SJCRH30 (cell line): ENCODE results near the gene RGL4. TPM values are rescaled to one million over a fixed set of nuclear protein-coding genes. Genes with fewer than 3 reads are reported as not detected.
"Not testable (repeated sequence)": the region's sequence is repeated elsewhere in the genome, so short reads cannot be mapped to it uniquely, and the experiment has no call there.

Experiments
- DNase-seq, 2 experiments: peaks; one replicate each; pipeline ENCODE4 v3.0.0-alpha.2; 2015 to 2020
- H3K27ac ChIP-seq: fragments of 250-450 bp; sonication (Bioruptor Pico); 2 replicates; pipeline ENCODE4 v1.5.1; 2020; ENCODE audit warnings: mild to moderate bottlenecking, moderate library complexity
- H3K27me3 ChIP-seq: fragments of 250-450 bp; sonication (Bioruptor Pico); 2 replicates; pipeline ENCODE4 v1.5.1; 2020; ENCODE audit warnings: mild to moderate bottlenecking, moderate library complexity
- H3K36me3 ChIP-seq: fragments of 250-450 bp; sonication (Bioruptor Pico); 2 replicates; pipeline ENCODE4 v1.5.1; 2020; ENCODE audit warnings: mild to moderate bottlenecking, moderate library complexity
- H3K4me1 ChIP-seq: fragments of 250-450 bp; sonication (Bioruptor Pico); 2 replicates; pipeline ENCODE4 v1.5.1; 2020; ENCODE audit warnings: mild to moderate bottlenecking, moderate library complexity
- H3K4me3 ChIP-seq: fragments of 250-450 bp; sonication (Bioruptor Pico); 2 replicates; pipeline ENCODE4 v1.5.1; 2020; ENCODE audit warnings: mild to moderate bottlenecking, moderate library complexity
- H3K9me3 ChIP-seq: fragments of 250-450 bp; sonication (Bioruptor Pico); replicated peaks from 2 replicates; pipeline ENCODE4 v1.5.1; 2020; ENCODE audit warnings: mild to moderate bottlenecking, moderate library complexity
- total RNA-seq: library from RNA; depleted of rRNA; stranded (reverse); fragments of >200 nt; shearing (Covaris generic); gene quantifications from 2 replicates; pipeline ENCODE4 v1.2.3, GENCODE V29; 2014; rRNA removed

Gene RGL4
- total RNA-seq, result 0.03 TPM in 1 of 2 replicates, not detected in the other

GRCh38 chr22:23690713-23691112, at the start of gene RGL4:
Gene RGL4, plus strand, starts transcription at chr22:23691013. Its CDS starts 1,018 bp downstream, at chr22:23692031.
- Histone ChIP-seq H3K27ac (no peak within 1 kb of the TSS), H3K4me3 (no peak within 1 kb of the TSS), H3K36me3 (no peaks in the 10 kb centered on the region; the same call in 1 of the 2 replicates), H3K27me3 (no peaks in the 10 kb centered on the region), H3K4me1 (no peaks in the 10 kb centered on the region), H3K9me3 (no peaks in the 10 kb centered on the region)
- DNase-seq, result no peak

- H3K4me1 ChIP-seq, H3K27me3 ChIP-seq, DNase-seq, H3K4me3 ChIP-seq, H3K36me3 ChIP-seq, H3K9me3 ChIP-seq, H3K27ac ChIP-seq: not testable (repeated sequence)
These were observed 44.3 kb upstream of the RGL4 start for GRCh38 chr22:23646526-23646925.

DNA sequence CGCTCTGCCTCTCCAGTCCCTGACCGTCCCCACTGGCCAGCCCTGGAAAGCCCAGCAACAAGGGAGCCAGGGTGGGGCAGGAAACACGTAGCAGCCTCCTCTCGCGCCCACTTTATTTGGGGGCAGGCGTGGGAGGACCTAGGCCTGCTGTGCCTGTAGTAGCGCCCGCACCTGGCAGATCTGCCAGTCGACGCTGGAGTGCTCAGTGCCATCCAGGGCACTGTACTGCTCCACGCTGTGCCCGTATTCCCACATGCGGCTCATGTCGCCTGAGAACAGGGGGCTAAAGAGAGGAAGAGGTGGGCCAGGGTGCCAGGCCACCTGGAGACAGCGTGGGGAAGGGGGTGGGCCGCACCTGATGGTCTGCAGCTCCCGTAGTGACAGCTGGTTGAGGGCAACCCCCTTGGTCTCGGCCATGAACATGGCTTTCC, 41.7 kb upstream of the RGL4 start:
- Histone ChIP-seq H3K4me1 (no peaks in the 10 kb centered on the region), H3K9me3 (no peaks in the 10 kb centered on the region), H3K36me3 (no peaks in the 10 kb centered on the region), H3K27me3 (no peaks in the 10 kb centered on the region), H3K4me3 (no peak overlapping the region), H3K27ac (no peak overlapping the region)
- no peak for DNase-seq

DNA sequence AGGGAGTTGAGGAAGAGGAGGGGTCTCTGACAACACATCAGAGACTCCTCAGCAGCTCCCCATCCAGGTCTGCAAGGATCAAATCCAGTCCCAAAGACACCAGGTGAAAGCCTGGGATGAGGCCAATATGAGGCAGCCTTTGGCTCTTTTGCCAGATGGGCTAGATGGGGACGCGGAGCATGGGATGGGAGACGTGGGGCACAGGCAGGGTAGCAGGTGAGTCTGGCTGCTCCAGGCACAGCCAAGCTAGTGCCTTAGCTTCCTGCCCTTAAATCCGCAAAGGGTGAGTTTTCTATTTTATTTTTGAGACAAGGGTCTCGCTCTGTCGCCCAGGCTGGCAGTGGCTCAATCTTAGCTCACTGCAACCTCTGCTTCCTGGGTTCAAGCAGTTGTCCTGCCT, 39.1 kb upstream of the RGL4 start:
- no peaks in the 10 kb centered on the region for H3K27me3 ChIP-seq
- H3K4me1 ChIP-seq, result no peaks in the 10 kb centered on the region
- H3K4me3 ChIP-seq, result no peak overlapping the region
- no peaks in the 10 kb centered on the region for H3K9me3 ChIP-seq
- H3K27ac ChIP-seq, result no peak overlapping the region
- H3K36me3 ChIP-seq, result no peaks in the 10 kb centered on the region
- DNase-seq, result no peak

DNA sequence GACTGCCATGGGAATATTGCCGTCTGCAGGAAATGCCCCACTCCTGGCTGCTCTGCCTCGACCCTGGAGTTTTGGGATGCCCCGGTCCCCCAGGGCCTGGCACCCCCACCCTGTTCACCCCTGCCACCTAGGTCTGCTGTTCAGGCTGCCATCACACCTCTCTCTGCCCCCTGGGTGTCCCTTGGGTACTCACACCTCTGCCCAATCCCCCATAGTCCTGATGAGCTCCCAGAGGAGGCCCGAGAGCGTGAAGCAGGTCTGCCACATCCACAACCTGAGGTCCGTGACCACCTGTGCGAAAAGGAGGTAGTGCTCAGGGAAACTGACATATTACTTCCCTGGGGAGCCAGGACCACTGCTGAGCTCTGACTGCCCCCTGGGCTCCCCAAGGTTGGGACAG, 38.5 kb upstream of the RGL4 start:
- H3K4me1 ChIP-seq, result no peaks in the 10 kb centered on the region
- no peak overlapping the region for H3K4me3 ChIP-seq
- H3K27ac ChIP-seq, result no peak overlapping the region
- DNase-seq, result no peak
- H3K9me3 ChIP-seq, result no peaks in the 10 kb centered on the region
- H3K27me3 ChIP-seq, result no peaks in the 10 kb centered on the region
- H3K36me3 ChIP-seq, result no peaks in the 10 kb centered on the region

DNA sequence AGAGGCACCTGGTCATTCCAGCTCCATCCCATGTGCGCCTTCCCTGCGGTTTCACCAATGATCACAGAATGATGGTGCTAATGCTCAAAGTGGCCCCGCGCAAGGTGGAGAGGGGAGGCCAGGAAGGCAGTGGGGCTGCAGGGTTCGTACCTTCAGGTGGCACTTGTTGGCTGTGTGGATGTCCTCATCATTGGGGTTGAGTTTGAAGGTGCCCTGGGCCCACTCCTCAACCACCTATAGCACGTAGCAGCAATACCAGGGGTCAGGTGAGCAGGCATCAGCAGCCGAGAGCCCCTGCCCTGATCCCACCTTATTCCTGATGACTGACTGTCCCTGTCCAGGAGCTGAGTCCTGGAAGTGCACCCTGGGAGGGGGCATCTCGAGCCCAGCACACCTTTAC, 38.1 kb upstream of the RGL4 start:
- H3K4me1 ChIP-seq, result no peaks in the 10 kb centered on the region
- H3K27ac ChIP-seq, result no peak overlapping the region
- no peaks in the 10 kb centered on the region for H3K27me3 ChIP-seq
- H3K9me3 ChIP-seq, result no peaks in the 10 kb centered on the region
- no peaks in the 10 kb centered on the region for H3K36me3 ChIP-seq
- DNase-seq, result no peak
- H3K4me3 ChIP-seq, result no peak overlapping the region

- Histone ChIP-seq H3K9me3 (no peaks in the 10 kb centered on the region), H3K4me1 (no peaks in the 10 kb centered on the region), H3K36me3 (no peaks in the 10 kb centered on the region), H3K4me3 (no peak overlapping the region), H3K27me3 (no peaks in the 10 kb centered on the region), H3K27ac (no peak overlapping the region)
- no peak for DNase-seq
These were observed 34.8 kb upstream of the RGL4 start for GRCh38 chr22:23655891-23656475.

GRCh38 chr22:23657727-23658126, 33.1 kb upstream of the RGL4 start:
- H3K27ac ChIP-seq, result no peak overlapping the region
- H3K4me3 ChIP-seq, result no peak overlapping the region
- H3K4me1 ChIP-seq, result no peaks in the 10 kb centered on the region
- no peaks in the 10 kb centered on the region for H3K27me3 ChIP-seq
- no peak for DNase-seq
- no peaks in the 10 kb centered on the region for H3K9me3 ChIP-seq
- peaks cover 4% of the 10 kb centered on the region for H3K36me3 ChIP-seq

GRCh38 chr22:23660381-23660780, 30.4 kb upstream of the RGL4 start:
- not testable (repeated sequence) for H3K27me3 ChIP-seq, H3K4me1 ChIP-seq, H3K36me3 ChIP-seq, H3K9me3 ChIP-seq, H3K4me3 ChIP-seq, DNase-seq, H3K27ac ChIP-seq

DNA sequence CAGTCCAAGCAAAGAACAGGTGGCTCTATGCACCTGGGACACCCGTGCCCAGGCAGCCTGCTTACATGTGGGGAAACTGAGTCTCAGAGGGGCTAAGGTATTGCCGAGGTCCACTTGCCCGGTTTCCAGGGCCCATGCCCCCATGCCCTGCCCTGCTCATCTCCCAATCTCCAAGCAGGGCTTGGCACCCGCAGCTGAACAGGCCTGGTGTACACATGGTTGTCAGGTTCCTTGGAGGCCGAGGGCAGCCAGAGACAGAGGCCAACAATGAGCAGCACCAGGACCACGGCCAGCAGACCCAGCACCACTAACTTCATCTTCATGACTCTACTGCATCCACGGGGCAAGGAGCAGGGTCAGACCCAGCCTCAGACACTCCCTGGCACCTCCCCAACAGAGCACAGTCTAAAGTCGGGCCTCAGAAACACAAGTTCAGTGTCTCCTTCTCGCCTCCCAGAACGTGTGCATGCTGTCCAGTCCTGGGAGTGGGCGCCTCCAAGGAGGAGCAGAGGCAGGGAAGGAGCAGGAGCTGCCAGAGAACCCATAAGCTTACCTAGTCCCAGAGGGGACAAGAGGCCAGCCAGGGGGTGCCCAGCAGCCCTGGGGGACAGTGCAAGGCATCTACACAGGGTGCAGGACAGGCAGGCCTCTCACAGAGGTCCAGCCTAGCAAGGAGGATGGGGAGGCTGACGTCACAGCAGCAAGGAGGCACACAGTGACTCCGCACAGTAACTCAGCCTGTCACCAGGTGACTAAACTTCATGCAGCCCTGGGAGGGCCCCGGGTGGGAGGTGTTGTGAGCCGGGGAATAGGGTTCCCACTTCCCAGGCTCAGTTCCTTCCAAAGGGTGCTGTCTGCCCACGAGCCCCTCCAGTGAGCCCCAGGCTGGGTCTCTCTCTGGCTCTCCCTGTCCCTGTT, 20.2 kb upstream of the RGL4 start:
- Histone ChIP-seq H3K36me3 (no peaks in the 10 kb centered on the region), H3K27me3 (no peaks in the 10 kb centered on the region), H3K4me1 (no peaks in the 10 kb centered on the region; the same call in 1 of the 2 replicates), H3K27ac (no peak overlapping the region), H3K9me3 (no peaks in the 10 kb centered on the region), H3K4me3 (no peak overlapping the region)
- no peak for DNase-seq

GRCh38 chr22:23671387-23671786, 19.4 kb upstream of the RGL4 start:
- H3K36me3 ChIP-seq, H3K9me3 ChIP-seq, H3K27me3 ChIP-seq, DNase-seq, H3K4me3 ChIP-seq, H3K4me1 ChIP-seq, H3K27ac ChIP-seq: not testable (repeated sequence)

- not testable (repeated sequence) for H3K4me1 ChIP-seq, H3K27me3 ChIP-seq
These were observed 18.3 kb upstream of the RGL4 start for GRCh38 chr22:23672307-23673049.

DNA sequence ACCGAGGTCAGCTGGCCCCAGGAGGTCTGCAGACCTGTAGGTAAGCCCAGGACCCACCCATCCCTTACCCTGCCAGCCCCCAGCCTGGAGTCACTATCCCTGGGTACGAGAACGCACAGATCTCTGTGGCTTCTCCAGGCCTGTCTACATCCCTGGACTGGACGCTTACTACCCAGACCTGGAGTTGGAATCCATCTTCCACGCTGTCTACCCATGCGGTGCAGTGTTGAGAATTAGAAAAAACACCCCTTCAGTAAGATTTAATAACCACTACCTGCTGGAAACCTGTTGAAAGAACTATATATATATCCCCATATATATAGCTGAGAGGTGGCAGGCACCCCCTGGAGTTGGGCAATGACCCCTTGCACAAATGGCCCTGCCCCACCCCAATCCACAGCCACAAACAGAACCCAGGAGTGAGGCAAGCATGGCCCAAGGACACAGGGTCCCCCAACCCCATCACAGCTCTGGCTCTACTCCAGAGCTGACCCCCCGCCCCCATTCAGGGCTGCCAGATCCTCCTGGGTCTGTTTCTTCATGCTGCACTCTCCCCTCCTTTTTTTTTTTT, 17.7 kb upstream of the RGL4 start:
- H3K4me1 ChIP-seq, result peaks cover 2% of the 10 kb centered on the region; the same call in 1 of the 2 replicates
- H3K9me3 ChIP-seq, result no peaks in the 10 kb centered on the region
- no peaks in the 10 kb centered on the region for H3K27me3 ChIP-seq
- no peak overlapping the region for H3K27ac ChIP-seq
- no peak for DNase-seq
- no peaks in the 10 kb centered on the region for H3K36me3 ChIP-seq
- H3K4me3 ChIP-seq, result no peak overlapping the region

More at GRCh38 chr22:23672307-23673049, 18.3 kb upstream of the RGL4 start:
- not testable (repeated sequence) for H3K27ac ChIP-seq, H3K9me3 ChIP-seq, DNase-seq, H3K4me3 ChIP-seq, H3K36me3 ChIP-seq

DNA sequence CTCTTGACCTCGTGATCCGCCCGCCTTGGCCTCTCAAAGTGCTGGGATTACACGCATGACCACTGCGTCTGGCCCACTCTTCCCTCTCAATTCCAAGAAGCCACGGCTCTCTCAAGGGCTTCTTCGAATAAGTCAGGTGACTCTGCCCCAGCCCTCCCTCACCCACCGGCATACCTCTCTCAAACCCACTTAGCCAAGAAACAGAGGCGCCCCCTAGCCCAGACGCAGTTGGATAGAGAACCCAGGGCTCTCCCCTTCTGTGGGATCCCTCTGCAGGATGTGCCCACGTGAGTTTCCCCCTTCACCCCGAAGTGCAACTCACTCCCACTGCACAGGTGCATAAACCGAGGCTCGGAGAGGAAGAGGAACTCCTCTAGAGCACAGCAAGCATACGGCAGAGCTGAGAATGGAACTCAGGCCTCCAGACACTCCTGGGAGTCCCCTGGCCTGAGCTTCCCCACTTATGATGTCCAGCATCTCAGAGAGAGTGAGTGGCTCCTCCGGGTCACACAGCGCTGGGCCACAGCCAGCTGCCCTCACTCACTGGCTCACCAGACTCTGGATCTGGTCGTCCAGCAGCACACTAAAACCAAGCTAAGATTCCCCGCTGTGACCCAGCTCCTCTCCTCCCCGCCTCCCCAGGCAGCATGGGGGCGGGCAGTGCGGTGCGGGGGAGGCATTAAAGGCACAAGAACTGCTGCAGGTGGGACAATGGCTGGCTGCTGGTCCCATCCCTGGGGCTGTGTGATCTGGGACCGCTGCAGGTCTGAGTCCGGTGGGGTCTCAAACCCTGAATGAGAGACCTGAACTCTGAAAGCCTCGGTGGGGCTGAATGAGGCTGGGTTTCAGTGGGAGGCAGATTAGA, 16.8 kb upstream of the RGL4 start:
- no peak overlapping the region for H3K4me3 ChIP-seq
- H3K27ac ChIP-seq, result no peak overlapping the region
- H3K36me3 ChIP-seq, result no peaks in the 10 kb centered on the region
- H3K27me3 ChIP-seq, result no peaks in the 10 kb centered on the region
- no peak for DNase-seq
- no peaks in the 10 kb centered on the region for H3K9me3 ChIP-seq
- H3K4me1 ChIP-seq, result peaks cover 2% of the 10 kb centered on the region; the same call in 1 of the 2 replicates
